ENCODE data around the gene KIF24.

- TF ChIP-seq CTCF (IDR thresholded peaks at IDR 0.05 in 8 of 11, conservative IDR thresholded peaks at IDR 0.05 in 3 of 11) (no peak), POLR2AphosphoS5 (IDR thresholded peaks at IDR 0.05) (no peak)
Observed at GRCh38 chr9:34322899-34323591, 6.0 kb downstream of the KIF24 start.
